ENCODE data around the gene CCDC85A. TPM values are rescaled to one million over a fixed set of nuclear protein-coding genes. Genes with fewer than 3 reads are reported as not detected.

Gene CCDC85A
- total and polyA plus RNA-seq, 2 of the 4 experiments (the other 2 are of a cell fraction) = 1.1 to 2.2 TPM

- Histone ChIP-seq H3K23ac (ENCODE audit: low read depth, low read length) (no peak overlapping the region), H4K5ac (ENCODE audit: low read depth, low read length) (no peak overlapping the region), H3K18ac (ENCODE audit: low read depth, low read length) (no peak overlapping the region), H4K8ac (ENCODE audit: low read depth in 2 of 2, low read length in 2 of 2) (no peak overlapping the region), H2BK20ac (ENCODE audit: low read depth, low read length) (no peak overlapping the region), H3K36me3 (ENCODE audit: control insufficient read depth, insufficient read depth, low read length) (no peaks in the 10 kb centered on the region), H4K20me1 (ENCODE audit: insufficient read depth, low read length) (no peaks in the 10 kb centered on the region), H2AFZ (replicated peaks; ENCODE audit: low read length, poor library complexity) (no peak overlapping the region), H2AK5ac (ENCODE audit: low read depth, low read length) (no peak overlapping the region), H3K79me1 (ENCODE audit: low read depth in 1 of 2, low read length in 2 of 2) (no peaks in the 10 kb centered on the region), H4K91ac (ENCODE audit: insufficient read depth, low read depth, low read length) (no peak overlapping the region), H3K4me1 (ENCODE audit: control insufficient read depth, insufficient read depth, low read length) (no peaks in the 10 kb centered on the region), H3K27ac (ENCODE audit: insufficient read depth, low read length) (no peak overlapping the region), H3K14ac (replicated peaks; ENCODE audit: low read depth, low read length) (no peak overlapping the region), H3K9me1 (ENCODE audit: insufficient read depth, low read length) (no peaks in the 10 kb centered on the region), H3K4me3 (ENCODE audit: insufficient read depth, low read depth, low read length) (no peak overlapping the region), H3K9me3 (ENCODE audit: control insufficient read depth, insufficient read depth, low read length) (no peaks in the 10 kb centered on the region), H2AK9ac (replicated peaks; ENCODE audit: low read depth, low read length, poor library complexity) (no peak overlapping the region), H2BK120ac (ENCODE audit: low read depth, low read length) (no peak overlapping the region), H3K27me3 (ENCODE audit: control insufficient read depth, insufficient read depth, low read length) (no peaks in the 10 kb centered on the region), H3K4ac (ENCODE audit: low read depth, low read length) (no peak overlapping the region), H3K56ac (ENCODE audit: extremely low read depth, insufficient read depth, low read length) (no peak overlapping the region), H2BK5ac (ENCODE audit: low read depth, low read length, poor library complexity, severe bottlenecking) (no peak overlapping the region), H3K4me2 (ENCODE audit: low read depth, low read length) (no peak overlapping the region), H2BK15ac (ENCODE audit: low read depth, low read length) (no peak overlapping the region), H3K9ac (ENCODE audit: low read depth, low read length) (no peak overlapping the region)
- no TSS peak for BruUV-seq (replicated peaks)
- DNase-seq (no peak), ATAC-seq (ENCODE audit: low read depth) (no peak)
- dilution Hi-C loops (cut with HindIII; ENCODE audit: low sequenced_read_pairs, unreplicated experiment) (no loop called here), in situ Hi-C loops (cut with MboI; ENCODE audit: low sequenced_read_pairs) (no loop called here), intact Hi-C loops (cut with micrococcal nuclease) (no loop called here)
- no peak for TF ChIP-seq RCOR1 (IDR thresholded peaks at IDR 0.05; ENCODE audit: insufficient replicate concordance, low read length)
- TF ChIP-seq CHD1 (IDR thresholded peaks at IDR 0.05; ENCODE audit: low read depth, low read length) = no peak
- TF ChIP-seq RAD21 (IDR thresholded peaks at IDR 0.05; ENCODE audit: low read length) = no peak
- CTCF ChIA-PET = no interaction called here
- POLR2A ChIA-PET (ENCODE audit: unreplicated experiment) = no interaction called here
- no CpG with 5 or more reads among the region's 3 CpGs for WGBS, 2 experiments (ENCODE audit: extremely low coverage in 2 of 2, insufficient read length in 1 of 2)
Measured at GRCh38 chr2:56148825-56149224, 35.0 kb upstream of the CCDC85A start.

Data from IMR-90 (cell line).